ENCODE data around the gene NDUFS6.

The NDUFS6 gene

DNA sequence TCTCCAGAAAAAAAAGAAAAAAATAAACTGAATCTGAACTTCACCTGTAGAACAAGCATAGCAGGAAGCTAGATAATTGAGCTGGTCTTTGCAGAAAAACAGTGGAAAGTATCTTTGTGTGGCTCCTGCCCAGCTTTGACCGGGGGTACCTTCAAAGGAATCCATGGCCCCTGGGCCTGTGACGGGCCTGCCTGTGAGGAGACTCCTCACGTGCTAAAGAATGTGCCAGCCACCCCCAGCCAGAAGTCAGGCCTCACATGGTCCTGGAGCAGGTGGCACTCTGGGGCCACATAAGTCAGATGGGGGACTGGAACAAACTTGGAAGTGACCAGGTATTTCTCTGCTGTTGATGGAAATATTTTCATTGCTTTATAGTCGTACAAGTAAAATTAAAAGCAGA, 4.1 kb downstream of the NDUFS6 start:
- no peak for DNase-seq (ENCODE audit: extremely low read depth, low read depth)
- TF ChIP-seq, protein P1, sequence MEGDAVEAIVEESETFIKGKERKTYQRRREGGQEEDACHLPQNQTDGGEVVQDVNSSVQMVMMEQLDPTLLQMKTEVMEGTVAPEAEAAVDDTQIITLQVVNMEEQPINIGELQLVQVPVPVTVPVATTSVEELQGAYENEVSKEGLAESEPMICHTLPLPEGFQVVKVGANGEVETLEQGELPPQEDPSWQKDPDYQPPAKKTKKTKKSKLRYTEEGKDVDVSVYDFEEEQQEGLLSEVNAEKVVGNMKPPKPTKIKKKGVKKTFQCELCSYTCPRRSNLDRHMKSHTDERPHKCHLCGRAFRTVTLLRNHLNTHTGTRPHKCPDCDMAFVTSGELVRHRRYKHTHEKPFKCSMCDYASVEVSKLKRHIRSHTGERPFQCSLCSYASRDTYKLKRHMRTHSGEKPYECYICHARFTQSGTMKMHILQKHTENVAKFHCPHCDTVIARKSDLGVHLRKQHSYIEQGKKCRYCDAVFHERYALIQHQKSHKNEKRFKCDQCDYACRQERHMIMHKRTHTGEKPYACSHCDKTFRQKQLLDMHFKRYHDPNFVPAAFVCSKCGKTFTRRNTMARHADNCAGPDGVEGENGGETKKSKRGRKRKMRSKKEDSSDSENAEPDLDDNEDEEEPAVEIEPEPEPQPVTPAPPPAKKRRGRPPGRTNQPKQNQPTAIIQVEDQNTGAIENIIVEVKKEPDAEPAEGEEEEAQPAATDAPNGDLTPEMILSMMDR (IDR thresholded peaks at IDR 0.05; ENCODE audit: low read depth, low read length): no peak

DNA sequence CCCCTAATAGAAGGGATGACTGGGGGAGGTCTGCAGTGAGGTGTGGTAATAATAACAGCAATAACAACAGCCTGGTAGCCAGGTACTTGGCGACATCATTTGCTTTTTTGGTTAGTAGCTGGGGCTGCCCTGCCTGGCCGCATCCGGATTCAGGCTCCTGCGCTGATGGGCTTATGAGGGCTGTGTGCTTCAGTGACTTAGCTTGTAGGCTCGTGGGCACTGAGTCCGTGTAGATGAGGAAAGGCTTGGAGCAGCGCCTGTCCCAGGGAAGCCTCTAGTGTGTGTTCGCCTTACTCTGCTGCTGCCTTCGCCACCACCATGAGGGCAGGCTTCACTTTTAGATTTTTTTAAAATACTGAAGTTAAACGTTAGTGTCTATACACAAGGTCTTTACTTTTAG, 4.5 kb downstream of the NDUFS6 start:
- no peak for DNase-seq (ENCODE audit: extremely low read depth, low read depth)
- TF ChIP-seq, protein P1 (IDR thresholded peaks at IDR 0.05; ENCODE audit: low read depth, low read length): no peak

DNA sequence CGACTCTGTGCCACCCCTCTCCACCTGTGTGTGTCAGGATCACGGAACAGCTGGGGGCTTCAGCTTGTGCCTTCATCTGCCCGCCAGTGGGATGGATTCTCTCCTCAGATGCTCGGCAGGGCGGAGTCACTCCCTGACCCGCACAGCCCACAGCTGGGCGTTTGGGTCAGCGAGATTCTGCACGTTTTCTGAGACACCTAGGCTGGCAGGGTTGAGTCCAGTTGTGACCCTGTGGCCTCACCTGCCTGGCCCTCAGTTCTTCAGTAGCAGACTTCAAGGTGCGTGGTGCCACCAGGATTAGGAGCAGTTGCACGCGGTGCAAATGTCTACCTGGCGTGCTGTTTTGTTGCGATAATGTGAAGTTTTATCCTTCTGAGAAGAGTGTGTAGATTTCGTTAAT, 5.0 kb downstream of the NDUFS6 start:
- DNase-seq (ENCODE audit: extremely low read depth, low read depth): no peak
- TF ChIP-seq, protein P1 (IDR thresholded peaks at IDR 0.05; ENCODE audit: low read depth, low read length): no peak

DNA sequence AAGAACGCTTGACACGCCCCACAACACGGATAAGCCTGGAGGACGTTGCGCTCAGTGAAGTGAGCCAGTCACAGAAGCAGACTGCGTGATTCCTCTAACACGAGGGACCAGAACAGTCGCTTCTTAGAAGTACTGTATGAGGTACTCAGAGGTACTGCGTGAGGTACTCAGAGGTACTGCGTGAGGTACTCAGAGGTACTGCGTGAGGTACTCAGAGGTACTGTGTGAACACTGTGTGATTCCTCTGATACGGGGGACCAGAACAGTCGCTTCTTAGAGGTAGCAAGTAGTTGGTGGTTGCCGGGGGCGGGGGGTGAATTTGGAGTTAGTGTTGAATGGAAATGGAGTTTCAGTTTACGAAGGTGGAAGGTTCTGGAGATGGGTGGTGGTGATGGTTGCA, 5.8 kb downstream of the NDUFS6 start:
- TF ChIP-seq, protein P1 (IDR thresholded peaks at IDR 0.05; ENCODE audit: low read depth, low read length): no peak
- no peak for DNase-seq (ENCODE audit: extremely low read depth, low read depth)

DNA sequence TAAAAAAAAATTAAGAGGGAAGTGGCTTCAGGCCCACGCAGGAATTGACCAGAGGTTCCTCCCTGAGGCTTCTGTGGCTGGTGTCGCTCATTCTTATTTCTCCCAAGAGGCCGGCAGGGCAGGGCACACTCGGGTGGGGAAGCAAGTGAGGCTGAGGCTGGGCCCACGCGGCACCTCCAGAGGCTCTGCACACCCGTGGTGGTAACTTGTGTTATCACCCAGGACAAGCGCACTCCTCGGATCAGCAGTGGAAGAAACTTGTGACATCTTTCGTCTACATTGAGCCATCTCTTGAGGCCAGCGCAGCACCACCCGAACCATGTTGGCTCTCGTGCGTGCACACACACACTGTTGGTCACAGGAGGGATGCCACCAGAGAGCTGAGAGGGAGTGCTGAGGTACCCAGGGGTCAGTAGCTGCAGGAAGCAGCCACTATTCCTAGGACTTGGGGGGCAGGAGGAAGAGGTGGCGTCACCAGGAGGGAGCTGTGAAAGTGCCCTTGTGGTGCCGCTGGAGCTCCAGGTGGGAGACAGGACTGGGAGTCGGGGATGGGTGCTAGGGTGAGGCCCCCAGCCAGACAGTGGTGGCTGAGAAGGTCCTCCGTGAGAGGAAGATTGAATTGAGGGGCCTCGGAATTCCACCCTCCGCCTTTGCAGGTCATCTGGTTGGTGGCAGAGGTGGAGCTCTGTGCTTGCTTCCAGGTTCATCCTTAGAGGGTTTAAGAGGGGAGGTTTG, 6.4 kb downstream of the NDUFS6 start:
- TF ChIP-seq, protein P1 (IDR thresholded peaks at IDR 0.05; ENCODE audit: low read depth, low read length): no peak
- DNase-seq (ENCODE audit: extremely low read depth, low read depth): no peak

DNA sequence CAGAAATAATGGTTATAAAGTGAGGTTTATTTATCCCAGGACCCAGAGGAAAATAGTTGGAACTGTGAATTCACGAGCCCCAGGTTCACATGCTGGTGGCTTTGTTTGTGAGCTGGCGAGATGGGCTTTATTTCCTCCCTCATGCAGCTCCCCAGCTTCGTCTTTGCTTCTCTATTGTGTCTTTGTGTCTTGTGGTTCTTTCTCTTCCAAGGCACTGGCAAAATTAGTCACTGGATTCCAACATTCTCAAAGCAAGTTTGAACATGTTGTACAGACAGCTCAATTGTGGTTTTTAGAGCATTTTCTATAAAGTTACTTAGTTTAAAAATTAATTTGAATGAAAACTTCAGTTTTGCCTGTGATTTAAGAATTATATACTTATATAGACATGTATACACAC, 7.2 kb downstream of the NDUFS6 start:
- DNase-seq (ENCODE audit: extremely low read depth, low read depth): no peak

DNA sequence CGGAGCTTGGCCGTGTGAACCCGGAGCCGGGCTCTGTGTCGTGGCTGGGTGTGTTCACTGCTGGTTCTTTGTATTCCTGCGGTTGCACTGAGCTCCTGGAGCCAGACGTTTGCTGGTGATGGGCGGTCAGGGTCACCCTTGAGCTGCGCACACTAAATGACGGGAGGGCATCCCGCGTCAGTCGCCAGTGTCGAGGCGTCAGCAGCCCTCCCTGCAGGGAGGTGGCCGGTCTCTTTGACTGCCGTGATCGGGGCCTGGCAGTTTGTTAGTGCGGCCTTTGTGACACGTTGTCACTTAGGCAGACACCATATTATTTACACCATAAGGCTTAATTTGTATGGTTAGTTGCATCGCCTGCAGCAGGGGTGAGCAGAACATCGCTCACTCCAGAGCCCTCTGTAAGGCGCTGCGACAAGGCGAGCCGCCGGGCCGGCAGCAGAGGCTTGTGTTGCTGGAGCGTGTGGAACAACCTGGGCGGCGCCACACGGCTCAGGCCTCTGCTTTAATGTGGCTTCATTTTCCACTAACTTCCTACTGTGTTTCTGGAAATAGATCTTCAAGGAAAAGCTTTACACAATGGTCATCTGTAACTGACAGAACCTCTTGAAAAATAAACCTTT, 8.3 kb downstream of the NDUFS6 start:
- DNase-seq (ENCODE audit: extremely low read depth, low read depth): no peak
- TF ChIP-seq, protein P1 (IDR thresholded peaks at IDR 0.05; ENCODE audit: low read depth, low read length): no peak

More for the DNA sequence above, 7.2 kb downstream of the NDUFS6 start:
- TF ChIP-seq, protein P1 (IDR thresholded peaks at IDR 0.05; ENCODE audit: low read depth, low read length): no peak
